GM18505 (cell line): ENCODE measurements around the gene HARS1.
"Not testable (repeated sequence)": the region's sequence is repeated elsewhere in the genome, so short reads cannot be mapped to it uniquely, and the experiment has no call there.

Experiments
- ATAC-seq: cut with Tn5 transposase; IDR thresholded peaks from one replicate; pipeline ENCODE4 v1.9.1; 2021; ENCODE audit not compliant: unreplicated experiment
- POLR2A ChIP-seq: IDR thresholded peaks from 4 replicates; pipeline ENCODE4 v1.6.1; 2011; ENCODE audit warnings: borderline replicate concordance; ENCODE audit not compliant: insufficient read depth, insufficient read length; ENCODE audit errors: extremely low read depth

Gene HARS1

GRCh38 chr5:140664359-140665119, 26.6 kb downstream of the HARS1 start, which contains the start of gene WDR55:
Gene WDR55, plus strand, starts transcription at chr5:140664904. Its CDS starts 9 bp downstream, at chr5:140664913.
- ATAC-seq: peak; percentile 97
- peak; percentile 91 for TF ChIP-seq POLR2A

DNA sequence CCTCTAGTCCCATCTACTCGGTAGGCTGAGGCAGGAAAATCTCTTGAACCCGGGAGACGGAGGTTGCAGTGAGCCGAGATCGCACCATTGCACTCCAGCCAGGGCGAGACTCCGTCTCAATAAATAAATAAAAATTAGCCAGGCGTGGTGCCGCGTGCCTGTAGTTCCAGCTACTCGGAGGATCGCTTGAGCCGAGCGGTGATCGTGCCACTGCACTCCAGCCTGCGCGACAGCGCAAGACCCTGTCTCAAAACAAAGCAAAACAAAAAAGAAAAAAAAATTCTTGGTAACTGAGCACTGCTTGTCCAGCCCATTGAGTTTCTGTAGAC, 27.2 kb downstream of the HARS1 start:
- no peak for ATAC-seq
- no peak for TF ChIP-seq POLR2A

DNA sequence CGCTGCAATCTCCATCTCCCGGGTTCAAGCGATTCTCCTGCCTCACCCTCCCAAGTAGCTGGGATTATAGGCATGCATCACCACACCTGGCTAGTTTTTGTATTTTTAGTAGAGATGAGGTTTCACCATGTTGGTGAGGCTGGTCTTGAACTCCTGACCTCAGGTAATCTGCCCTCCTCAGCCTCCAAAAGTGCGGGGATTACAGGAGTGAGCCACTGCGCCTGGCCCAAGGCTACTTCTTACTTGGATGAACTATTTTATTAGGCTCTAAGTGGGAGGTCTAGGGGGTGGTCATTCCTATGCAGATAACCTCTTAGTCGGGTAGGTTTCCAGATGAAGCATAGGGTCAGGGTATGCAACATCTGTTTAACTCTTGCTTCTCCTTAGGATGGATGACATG, 30.8 kb downstream of the HARS1 start:
- not testable (repeated sequence) for ATAC-seq

GRCh38 chr5:140658870-140659269, 32.3 kb downstream of the HARS1 start:
- no peak for ATAC-seq
- TF ChIP-seq POLR2A: no peak

GRCh38 chr5:140647042-140647419, 44.1 kb downstream of the HARS1 start:
- no peak for ATAC-seq

GRCh38 chr5:140642718-140643117, 48.5 kb downstream of the HARS1 start:
- no peak for ATAC-seq
- TF ChIP-seq POLR2A: no peak

More at GRCh38 chr5:140647042-140647419, 44.1 kb downstream of the HARS1 start:
- no peak for TF ChIP-seq POLR2A

DNA sequence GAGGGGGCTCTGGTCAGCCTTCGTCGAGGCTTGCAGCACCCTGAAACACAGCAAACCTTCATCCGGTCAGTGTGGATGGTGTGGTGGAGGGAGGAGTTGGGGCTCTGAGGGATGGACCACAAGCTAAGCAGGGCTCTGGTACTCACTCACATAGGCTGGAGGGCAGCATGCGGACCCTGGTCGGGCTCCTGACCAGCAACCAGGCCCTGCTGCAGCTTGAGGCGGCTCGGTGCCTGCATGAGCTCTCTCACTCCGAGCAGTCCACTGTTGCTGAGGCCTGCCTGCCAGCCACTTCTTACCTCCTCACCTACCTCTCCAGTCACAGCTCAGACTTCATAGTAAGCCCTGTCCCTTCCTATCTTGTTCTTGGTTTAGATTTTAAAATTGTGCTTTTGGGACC, 49.5 kb downstream of the HARS1 start:
- ATAC-seq: no peak
- no peak for TF ChIP-seq POLR2A

GRCh38 chr5:140639148-140639981, 51.8 kb downstream of the HARS1 start, which contains the start of gene TMCO6:
Gene TMCO6, plus strand, starts transcription at chr5:140639451. Its CDS starts 77 bp downstream, at chr5:140639528.
- TF ChIP-seq POLR2A: peak; percentile 81

GRCh38 chr5:140638898-140639147, 52.3 kb downstream of the HARS1 start:
- ATAC-seq: not testable (repeated sequence)

More at GRCh38 chr5:140639148-140639981, 51.8 kb downstream of the HARS1 start, which contains the start of gene TMCO6:
- peak; percentile 95 for ATAC-seq

- no peak for ATAC-seq
- no peak for TF ChIP-seq POLR2A
Measured at GRCh38 chr5:140637371-140638100, 53.6 kb downstream of the HARS1 start.

DNA sequence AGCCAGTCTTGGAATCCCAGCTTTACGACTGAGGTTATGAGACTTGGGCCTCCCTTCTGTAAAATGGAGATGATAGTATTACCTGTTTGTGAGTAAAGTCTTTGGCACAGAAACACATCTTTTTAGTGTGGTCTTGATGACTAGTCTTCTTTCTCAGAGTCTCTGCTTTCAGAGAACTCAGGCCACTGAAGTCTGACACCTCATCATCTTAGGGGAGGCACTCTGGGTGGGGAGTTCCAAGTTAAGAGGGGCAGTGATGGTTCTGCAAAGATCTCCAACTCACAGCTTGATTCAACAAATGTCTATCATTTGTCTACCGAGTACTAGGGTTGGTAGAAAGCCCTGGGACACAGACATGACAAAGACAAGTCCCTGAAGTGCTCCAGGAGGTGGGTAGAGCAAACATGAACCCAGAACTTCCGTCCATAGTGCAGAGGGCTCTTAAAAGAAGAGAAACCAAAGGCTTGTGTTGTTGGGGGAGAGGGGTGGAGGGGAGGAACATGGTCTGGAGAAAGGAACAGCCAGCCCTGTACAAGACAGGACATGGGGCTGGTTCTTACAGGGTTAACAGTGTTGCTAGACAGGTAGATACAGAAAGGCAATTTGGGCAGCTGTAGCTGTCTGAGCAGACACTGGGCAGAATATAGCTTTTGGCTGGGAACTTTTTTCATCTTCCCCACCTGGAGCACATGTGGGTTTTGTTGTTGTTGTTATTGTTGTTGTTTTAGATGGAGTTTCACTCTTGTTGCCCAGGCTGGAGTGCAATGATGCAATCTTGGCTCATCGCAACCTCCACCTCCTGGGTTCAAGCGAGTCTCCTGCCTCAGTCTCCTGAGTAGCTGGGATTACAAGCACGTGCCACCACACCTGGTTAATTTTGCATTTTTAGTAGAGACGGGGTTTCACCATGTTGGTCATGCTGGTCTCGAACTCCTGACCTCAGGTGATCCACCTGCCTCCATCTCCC, 55.6 kb downstream of the HARS1 start:
- no peak for ATAC-seq
- TF ChIP-seq POLR2A: no peak

- no peak for TF ChIP-seq POLR2A
- no peak for ATAC-seq
Measured at GRCh38 chr5:140634103-140634502, 57.1 kb downstream of the HARS1 start.

DNA sequence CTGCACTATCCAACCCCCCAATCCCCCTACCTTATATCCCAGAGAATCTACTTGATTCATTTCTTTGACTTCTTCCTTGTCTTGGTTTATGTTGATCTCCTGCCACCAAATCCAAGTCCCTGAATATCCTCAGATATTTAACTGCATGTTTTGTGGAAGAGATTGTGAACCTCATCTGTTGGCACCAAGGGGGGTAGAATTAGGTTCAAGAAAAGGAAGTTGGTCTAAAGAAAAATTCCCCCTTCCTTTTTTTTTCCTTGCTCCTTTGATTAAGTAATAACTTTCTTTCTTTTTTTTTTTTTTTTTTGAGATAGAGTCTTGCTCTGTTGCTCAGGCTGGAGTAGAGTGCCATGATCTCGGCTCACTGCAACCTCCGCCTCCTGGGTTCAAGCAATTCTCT, 57.7 kb downstream of the HARS1 start:
- TF ChIP-seq POLR2A: no peak
- no peak for ATAC-seq
